Anterior cingulate cortex (tissue), 58 donors: ENCODE results near the gene DLX6.

Experiments used
- DNase-seq, 58 donors: peaks; one replicate each; lab custom pipeline; 2025; lab: John Stamatoyannopoulos, UW

DLX6 gene

GRCh38 chr7:97005183-97006054 lies at the start of gene DLX6:
Gene DLX6 (plus strand): TSS chr7:97005553. CDS start chr7:97005978, 425 bp downstream.
- peak in 31 of 58 donors; percentile 17 to 78 (median 44) for DNase-seq

- no peak for DNase-seq
These were observed 46.2 kb upstream of the DLX6 start for GRCh38 chr7:96959135-96959534.

GRCh38 chr7:96962221-96962885 lies 43.0 kb upstream of the DLX6 start:
- no peak for DNase-seq

GRCh38 chr7:96968981-96969380 lies 36.4 kb upstream of the DLX6 start:
- no peak for DNase-seq

GRCh38 chr7:96970739-96971138 lies 34.6 kb upstream of the DLX6 start:
- DNase-seq = no peak

GRCh38 chr7:96973986-96974385 lies 31.4 kb upstream of the DLX6 start:
- no peak for DNase-seq

- no peak for DNase-seq
These were observed 29.2 kb upstream of the DLX6 start for GRCh38 chr7:96976106-96976505.

GRCh38 chr7:96977445-96977844 lies 27.9 kb upstream of the DLX6 start:
- DNase-seq = no peak

- no peak for DNase-seq
These were observed 25.6 kb upstream of the DLX6 start for GRCh38 chr7:96979551-96980276.

- DNase-seq = no peak
These were observed 22.8 kb upstream of the DLX6 start for GRCh38 chr7:96982586-96982985.

- DNase-seq = no peak
These were observed 19.4 kb upstream of the DLX6 start for GRCh38 chr7:96985992-96986391.

- no peak for DNase-seq
These were observed 18.5 kb upstream of the DLX6 start for GRCh38 chr7:96986901-96987300.

- DNase-seq = no peak
These were observed 17.6 kb upstream of the DLX6 start for GRCh38 chr7:96987719-96988118.

GRCh38 chr7:96989241-96989858 lies 16.0 kb upstream of the DLX6 start:
- DNase-seq = no peak

- DNase-seq = no peak
These were observed 15.5 kb upstream of the DLX6 start for GRCh38 chr7:96989859-96990317.

- DNase-seq = no peak
These were observed 13.7 kb upstream of the DLX6 start for GRCh38 chr7:96991546-96992191.

GRCh38 chr7:96992192-96993005 lies 13.0 kb upstream of the DLX6 start:
- DNase-seq = no peak

- DNase-seq = no peak
These were observed 12.1 kb upstream of the DLX6 start for GRCh38 chr7:96993094-96993865.
